H9 (cell line): Measurements from ENCODE around the gene ARNT2. TPM values are rescaled to one million over a fixed set of nuclear protein-coding genes. Genes with fewer than 3 reads are reported as not detected.

ENCODE experiments used
- DNase-seq: peaks from one replicate; pipeline ENCODE4 v3.0.0-alpha.2; 2017
- H2AFZ ChIP-seq: one replicate; pipeline ENCODE4 v1.6.1; 2013; ENCODE audit warnings: mild to moderate bottlenecking, low read length, control low read depth, moderate library complexity
- H2AK5ac ChIP-seq: 2 replicates; pipeline ENCODE4 v1.6.1; 2013; ENCODE audit warnings: low read length, control low read depth, mixed read lengths; ENCODE audit not compliant: insufficient read length
- H2BK120ac ChIP-seq: one replicate; pipeline ENCODE4 v1.6.1; 2013; ENCODE audit warnings: low read depth, mild to moderate bottlenecking, low read length, control low read depth, inconsistent platforms; ENCODE audit not compliant: poor library complexity, severe bottlenecking
- H2BK12ac ChIP-seq: 2 replicates; pipeline ENCODE4 v1.6.1; 2013; ENCODE audit warnings: low read length, control low read depth, mixed read lengths, low read depth; ENCODE audit not compliant: insufficient read length
- H2BK15ac ChIP-seq: 2 replicates; pipeline ENCODE4 v1.6.1; 2013; ENCODE audit warnings: low read depth, low read length, control low read depth
- H2BK20ac ChIP-seq: one replicate; pipeline ENCODE4 v1.6.1; 2013; ENCODE audit warnings: low read depth, mild to moderate bottlenecking, low read length, control low read depth, inconsistent platforms; ENCODE audit not compliant: poor library complexity, severe bottlenecking
- H2BK5ac ChIP-seq: 2 replicates; pipeline ENCODE4 v1.6.1; 2013; ENCODE audit warnings: low read length, control low read depth, mixed read lengths; ENCODE audit not compliant: insufficient read length
- H3K14ac ChIP-seq: 2 replicates; pipeline ENCODE4 v1.6.1; 2013; ENCODE audit warnings: low read length, control low read depth; ENCODE audit not compliant: insufficient read depth
- H3K18ac ChIP-seq: 2 replicates; pipeline ENCODE4 v1.6.1; 2013; ENCODE audit warnings: low read depth, mild to moderate bottlenecking, mixed read lengths, low read length, control low read depth; ENCODE audit not compliant: insufficient read length
- H3K23ac ChIP-seq: 2 replicates; pipeline ENCODE4 v1.6.1; 2013; ENCODE audit warnings: low read length, control low read depth, mixed read lengths, low read depth; ENCODE audit not compliant: insufficient read length
- H3K23me2 ChIP-seq: 2 replicates; pipeline ENCODE4 v1.6.1; 2013; ENCODE audit warnings: low read depth, mild to moderate bottlenecking, mixed read lengths, low read length, control low read depth; ENCODE audit not compliant: insufficient read length, poor library complexity, severe bottlenecking
- H3K27ac ChIP-seq: 2 replicates; pipeline ENCODE4 v1.5.1; 2013; ENCODE audit warnings: low read length, control low read depth, mixed read lengths, low read depth; ENCODE audit not compliant: insufficient read length
- H3K27me3 ChIP-seq: 2 replicates; pipeline ENCODE4 v1.6.1; 2013; ENCODE audit warnings: low read length, control low read depth, inconsistent platforms; ENCODE audit not compliant: insufficient read depth
- H3K4ac ChIP-seq: 2 replicates; pipeline ENCODE4 v1.6.1; 2013; ENCODE audit warnings: low read depth, mild to moderate bottlenecking, control low read depth, inconsistent platforms, low read length, moderate library complexity
- H3K4me1 ChIP-seq: 2 replicates; pipeline ENCODE4 v1.6.1; 2013; ENCODE audit warnings: low read length, control low read depth, inconsistent platforms; ENCODE audit not compliant: insufficient read depth
- H3K4me2 ChIP-seq: 2 replicates; pipeline ENCODE4 v1.6.1; 2013; ENCODE audit warnings: low read length, control low read depth, mixed read lengths; ENCODE audit not compliant: insufficient read length, insufficient read depth
- H3K56ac ChIP-seq: 2 replicates; pipeline ENCODE4 v1.6.1; 2013; ENCODE audit warnings: low read depth, mild to moderate bottlenecking, mixed read lengths, low read length, control low read depth; ENCODE audit not compliant: insufficient read length
- H3K79me1 ChIP-seq: 2 replicates; pipeline ENCODE4 v1.6.1; 2013; ENCODE audit warnings: low read depth, mild to moderate bottlenecking, moderate library complexity, low read length, control low read depth, inconsistent platforms; ENCODE audit not compliant: insufficient read depth, poor library complexity, severe bottlenecking
- H3K79me2 ChIP-seq: 2 replicates; pipeline ENCODE4 v1.6.1; 2013; ENCODE audit warnings: low read length, control low read depth, inconsistent platforms; ENCODE audit not compliant: insufficient read depth
- H3K9ac ChIP-seq: 2 replicates; pipeline ENCODE4 v1.6.1; 2013; ENCODE audit warnings: low read length, control low read depth, mixed read lengths; ENCODE audit not compliant: insufficient read length; ENCODE audit errors: extremely low read depth
- H3K9me3 ChIP-seq: one replicate; pipeline ENCODE4 v1.6.1; 2013; ENCODE audit warnings: low read depth, low read length, inconsistent platforms; ENCODE audit not compliant: control insufficient read depth
- H3T11ph ChIP-seq: one replicate; pipeline ENCODE4 v1.6.1; 2013; ENCODE audit warnings: mild to moderate bottlenecking, low read length, control low read depth, inconsistent platforms
- H4K20me1 ChIP-seq: one replicate; pipeline ENCODE4 v1.6.1; 2013; ENCODE audit not compliant: control insufficient read depth, insufficient read length, insufficient read depth
- H4K5ac ChIP-seq: 2 replicates; pipeline ENCODE4 v1.6.1; 2013; ENCODE audit warnings: low read depth, mild to moderate bottlenecking, mixed read lengths, low read length, control low read depth; ENCODE audit not compliant: insufficient read length
- H4K8ac ChIP-seq: replicated peaks from 2 replicates; pipeline ENCODE4 v1.6.1; 2013; ENCODE audit warnings: low read length, control low read depth, mixed read lengths, low read depth; ENCODE audit not compliant: insufficient read length
- H4K91ac ChIP-seq: 2 replicates; pipeline ENCODE4 v1.6.1; 2013; ENCODE audit warnings: low read depth, mild to moderate bottlenecking, moderate library complexity, mixed read lengths, low read length, control low read depth; ENCODE audit not compliant: insufficient read length
- H3K27ac Mint-ChIP-seq, 3 experiments: 2 replicates in 2 of 3; 3 replicates in 1 of 3; pipeline ENCODE4 v1.8.0; 2020 to 2021; ENCODE audit warnings: mixed read lengths in 3 of 3, mild to moderate bottlenecking in 1 of 3, moderate library complexity in 1 of 3
- H3K27me3 Mint-ChIP-seq: 2 replicates; pipeline ENCODE4 v1.8.0; 2021; ENCODE audit warnings: low read depth, mild to moderate bottlenecking, moderate library complexity, mixed read lengths
- H3K36me3 Mint-ChIP-seq, 3 experiments: 2 replicates in 2 of 3; 3 replicates in 1 of 3; pipeline ENCODE4 v1.8.0; 2020 to 2021; ENCODE audit warnings: low read depth in 3 of 3, mixed read lengths in 3 of 3; ENCODE audit not compliant: insufficient read depth in 1 of 3
- H3K4me1 Mint-ChIP-seq, 2 experiments: 2 replicates each; pipeline ENCODE4 v1.8.0; 2020; ENCODE audit warnings: mixed read lengths in 2 of 2
- H3K4me3 Mint-ChIP-seq, 2 experiments: 2 replicates in 1 of 2; 3 replicates in 1 of 2; pipeline ENCODE4 v1.8.0; 2020 to 2021; ENCODE audit warnings: mild to moderate bottlenecking in 2 of 2, mixed read lengths in 2 of 2, moderate library complexity in 1 of 2
- H3K9me3 Mint-ChIP-seq, 2 experiments: 2 replicates in 1 of 2; 3 replicates in 1 of 2; pipeline ENCODE4 v1.8.0; 2020; ENCODE audit warnings: mild to moderate bottlenecking in 2 of 2, mixed read lengths in 2 of 2, moderate library complexity in 1 of 2
- CTCF ChIP-seq: fragments of 200-600 bp; sonication (generic); conservative IDR thresholded peaks from 3 replicates; pipeline ENCODE4 v1.8.0; 2021; ENCODE audit warnings: antibody characterized with exemption, mild to moderate bottlenecking
- WGBS: extraction: QIAGEN DNeasy Blood & Tissue Kit; methylation state at CpG from one replicate; pipeline ENCODE4 v1.1.7; 2013; ENCODE audit warnings: missing lambda C conversion rate, low lambda C conversion rate, mixed read lengths; ENCODE audit not compliant: insufficient read length; ENCODE audit errors: extremely low coverage; 5-methylcytosine and 5-hydroxymethylcytosine counted together
- total RNA-seq: library from RNA; stranded (reverse); gene quantifications from 2 replicates; pipeline ENCODE4 v1.2.1, GENCODE V29; 2021

The ARNT2 gene
- total RNA-seq, 1 experiment from 2014 or later, result 10.5 TPM

- Histone ChIP-seq H4K91ac (no peak overlapping the region), H4K20me1 (no peaks in the 10 kb centered on the region), H3K27me3 (no peaks in the 10 kb centered on the region), H3K23me2 (no peaks in the 10 kb centered on the region), H2BK120ac (no peak overlapping the region), H3K79me1 (no peaks in the 10 kb centered on the region), H2BK5ac (no peak overlapping the region), H3K4ac (no peak overlapping the region), H3K9ac (no peak overlapping the region), H2BK20ac (no peak overlapping the region), H2AFZ (no peak overlapping the region), H3K56ac (no peak overlapping the region), H2BK15ac (no peak overlapping the region), H3K4me2 (no peak overlapping the region), H3K79me2 (no peaks in the 10 kb centered on the region), H4K8ac (no peak overlapping the region), H3T11ph (no peak overlapping the region), H3K27ac (no peak overlapping the region), H3K9me3 (no peaks in the 10 kb centered on the region), H3K23ac (no peak overlapping the region), H2AK5ac (no peak overlapping the region), H3K14ac (no peak overlapping the region), H3K18ac (no peak overlapping the region), H3K4me1 (no peaks in the 10 kb centered on the region), H2BK12ac (no peak overlapping the region), H4K5ac (no peak overlapping the region)
- no peaks in the 10 kb centered on the region for H3K9me3 Mint-ChIP-seq
- H3K36me3 Mint-ChIP-seq, result peaks cover 0 to 12% (median 10%) of the 10 kb centered on the region in 3 experiments; a peak in 6 of 7 replicates
- no peak for DNase-seq
- TF ChIP-seq CTCF, result no peak
- no peaks in the 10 kb centered on the region for H3K27me3 Mint-ChIP-seq
- peak overlapping the region in 1 of 3 experiments; percentile 33; a peak in 2 of 7 replicates for H3K27ac Mint-ChIP-seq
- WGBS, result no CpG with 5 or more reads among the region's 11 CpGs
- peaks cover 21 to 22% of the 10 kb centered on the region in 2 experiments for H3K4me1 Mint-ChIP-seq
- no peak overlapping the region for H3K4me3 Mint-ChIP-seq
These were observed 158.7 kb downstream of the ARNT2 start for GRCh38 chr15:80562846-80563245.
